DND-41 (cell line): Measurements from ENCODE around the gene SLC66A2.

Experiments used
- CTCF ChIP-seq: IDR thresholded peaks from 2 replicates; pipeline ENCODE4 v1.5.1; 2012; ENCODE audit warnings: borderline replicate concordance, low read length, moderate library complexity, mild to moderate bottlenecking; ENCODE audit not compliant: poor library complexity, severe bottlenecking; ENCODE audit errors: extremely low read depth
- EZH2 ChIP-seq: IDR thresholded peaks from 3 replicates; pipeline ENCODE4 v1.6.1; 2012; ENCODE audit warnings: borderline replicate concordance, low read depth, mild to moderate bottlenecking, moderate library complexity, low read length, inconsistent platforms; ENCODE audit not compliant: severe bottlenecking

- TF ChIP-seq CTCF (no peak), EZH2 (no peak)
These were observed 7.8 kb downstream of the SLC66A2 start for GRCh38 chr18:79943608-79944125.
